ENCODE data around the gene FXYD4.

- TF ChIP-seq CTCF (optimal IDR thresholded peaks at IDR 0.05 in 1 of 3, IDR thresholded peaks at IDR 0.05 in 1 of 3, conservative IDR thresholded peaks at IDR 0.05 in 1 of 3; ENCODE audit: extremely low read depth in 1 of 3, insufficient read depth in 2 of 3, low read length in 3 of 3), result peak; percentile 98 to 99 (median 98)
- TF ChIP-seq EZH2 (IDR thresholded peaks at IDR 0.05; ENCODE audit: low read length), result no peak
Measured at GRCh38 chr10:43348511-43349312, 22.7 kb upstream of the FXYD4 start.
